ENCODE results near the gene ATP8B4.

DNA sequence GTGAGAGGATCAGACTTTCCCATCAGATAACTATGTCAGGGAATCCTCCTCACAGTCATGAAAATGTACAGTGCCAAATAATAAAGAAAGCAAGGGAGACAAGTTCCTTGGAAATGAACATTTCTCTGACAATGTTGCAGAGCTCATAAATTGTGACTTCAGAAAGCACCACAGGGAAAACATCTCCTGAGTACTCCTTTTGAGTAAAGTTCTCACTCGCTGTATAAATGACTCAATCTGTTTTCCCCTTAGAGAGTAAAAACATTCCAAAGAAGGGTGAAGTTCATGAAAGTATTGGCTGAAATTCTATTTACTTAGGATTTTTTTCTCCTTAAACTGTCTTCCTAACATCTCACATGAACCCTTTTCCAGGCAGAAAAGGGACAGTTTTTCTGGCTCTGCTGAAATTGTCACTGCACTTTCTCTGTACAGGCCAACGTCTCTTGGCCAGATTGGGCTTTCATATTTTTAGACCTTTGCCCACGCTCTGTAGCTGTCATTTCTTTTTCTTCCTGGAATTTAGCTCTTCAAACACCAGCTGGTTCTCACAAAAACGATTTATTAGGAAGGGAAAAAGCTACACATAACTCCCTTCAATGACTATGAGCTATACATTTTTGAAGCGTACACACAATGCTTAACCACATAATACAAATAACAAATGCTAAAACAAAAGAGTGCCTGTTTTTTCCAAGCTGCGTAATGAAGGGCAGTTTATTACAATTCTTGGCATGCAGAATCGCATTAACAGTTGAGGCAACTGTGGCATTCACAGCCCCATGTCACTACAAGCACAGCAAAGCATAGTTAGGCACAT, 216.1 kb downstream of the ATP8B4 start:
- TF ChIP-seq, protein P1, sequence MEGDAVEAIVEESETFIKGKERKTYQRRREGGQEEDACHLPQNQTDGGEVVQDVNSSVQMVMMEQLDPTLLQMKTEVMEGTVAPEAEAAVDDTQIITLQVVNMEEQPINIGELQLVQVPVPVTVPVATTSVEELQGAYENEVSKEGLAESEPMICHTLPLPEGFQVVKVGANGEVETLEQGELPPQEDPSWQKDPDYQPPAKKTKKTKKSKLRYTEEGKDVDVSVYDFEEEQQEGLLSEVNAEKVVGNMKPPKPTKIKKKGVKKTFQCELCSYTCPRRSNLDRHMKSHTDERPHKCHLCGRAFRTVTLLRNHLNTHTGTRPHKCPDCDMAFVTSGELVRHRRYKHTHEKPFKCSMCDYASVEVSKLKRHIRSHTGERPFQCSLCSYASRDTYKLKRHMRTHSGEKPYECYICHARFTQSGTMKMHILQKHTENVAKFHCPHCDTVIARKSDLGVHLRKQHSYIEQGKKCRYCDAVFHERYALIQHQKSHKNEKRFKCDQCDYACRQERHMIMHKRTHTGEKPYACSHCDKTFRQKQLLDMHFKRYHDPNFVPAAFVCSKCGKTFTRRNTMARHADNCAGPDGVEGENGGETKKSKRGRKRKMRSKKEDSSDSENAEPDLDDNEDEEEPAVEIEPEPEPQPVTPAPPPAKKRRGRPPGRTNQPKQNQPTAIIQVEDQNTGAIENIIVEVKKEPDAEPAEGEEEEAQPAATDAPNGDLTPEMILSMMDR (IDR thresholded peaks at IDR 0.05; ENCODE audit: insufficient read depth, low read length, poor library complexity, severe bottlenecking), result no peak
- no peak for TF ChIP-seq EZH2phosphoT487 (conservative IDR thresholded peaks at IDR 0.05; ENCODE audit: low read length)

Data from SU-DHL-6 (cell line).